Kidney (tissue), 14 donors: Measurements from ENCODE around the gene IQCN. TPM values are rescaled to one million over a fixed set of nuclear protein-coding genes. Genes with fewer than 3 reads are reported as not detected.

ENCODE experiments used
- DNase-seq, 5 donors: peaks; one replicate each; pipeline ENCODE4 v3.0.0-alpha.2; 2013 to 2020
- FAIRE-seq: peaks from 2 replicates; lab custom pipeline; 2012; peaks lifted over from hg19 to GRCh38; lab: Jason Lieb, UNC
- H3K27ac ChIP-seq, 2 donors: one replicate each; pipeline ENCODE4 v1.7.0; 2013; ENCODE audit warnings: low read depth in 2 of 2, low read length in 2 of 2, inconsistent platforms in 1 of 2
- H3K27me3 ChIP-seq: one replicate; pipeline ENCODE4 v1.7.1; 2013; ENCODE audit warnings: low read length, inconsistent platforms; ENCODE audit not compliant: control insufficient read depth, insufficient read depth
- H3K36me3 ChIP-seq, 3 donors: one replicate each; pipeline versions ENCODE4 v1.7.0 to v1.7.1; 2013; ENCODE audit warnings: low read length in 3 of 3, control low read depth in 1 of 3, inconsistent platforms in 1 of 3; ENCODE audit not compliant: insufficient read depth in 3 of 3, control insufficient read depth in 2 of 3
- H3K4me1 ChIP-seq, 3 donors: one replicate each; pipeline versions ENCODE4 v1.7.0 to v1.7.1; 2013; ENCODE audit warnings: low read length in 3 of 3, inconsistent platforms in 1 of 3, low read depth in 1 of 3; ENCODE audit not compliant: control insufficient read depth in 2 of 3, insufficient read depth in 2 of 3
- H3K4me3 ChIP-seq, 3 donors: one replicate each; pipeline versions ENCODE4 v1.7.0 to v1.8.1; 2013; ENCODE audit warnings: low read length in 3 of 3, control low read depth in 1 of 3, inconsistent platforms in 1 of 3
- H3K9ac ChIP-seq, 3 donors: one replicate each; pipeline versions ENCODE4 v1.7.0 to v1.7.1; 2013; ENCODE audit warnings: low read length in 3 of 3, control low read depth in 1 of 3, inconsistent platforms in 1 of 3
- H3K9me3 ChIP-seq, 3 donors: one replicate each; pipeline versions ENCODE4 v1.7.0 to v1.7.1; 2013; ENCODE audit warnings: low read length in 3 of 3, control low read depth in 1 of 3, inconsistent platforms in 1 of 3; ENCODE audit not compliant: control insufficient read depth in 2 of 3, insufficient read depth in 1 of 3
- CTCF ChIP-seq: IDR thresholded peaks from 3 replicates; pipeline ENCODE4 v1.5.1; 2012; ENCODE audit warnings: mild to moderate bottlenecking, moderate library complexity, borderline replicate concordance; ENCODE audit not compliant: insufficient read depth; ENCODE audit errors: extremely low read depth
- intact Hi-C: fragments of 100-400 bp; cut with DNase I; formaldehyde crosslinking; loops from one replicate; pipeline ENCODE4 v1.11.1; 2022
- polyA plus RNA-seq: library from polyadenylated mRNA; stranded (reverse); fragments of 350-450 nt; fragmentation: Illumina TruSeq; extraction: RNeasy Lipid Tissue Mini Kit (QIAGEN cat#74804); gene quantifications from one replicate; pipeline ENCODE4 v1.2.3, GENCODE V29; 2014; ENCODE audit warnings: low read depth, low replicate concordance; ENCODE audit not compliant: insufficient read depth
- total RNA-seq: library from RNA; stranded (reverse); fragmentation: NEBNext Ultra II Directional; extraction: Animal tissue kit (Norgen Biotek cat#: 25700); gene quantifications from one replicate; pipeline ENCODE4 v1.2.1, GENCODE V29; 2021
- donor health status: control.
- donor health status: control.
- donor health status: control.
- donor health status: control.
- donor health status: control.
- donor health status: DM: yes; HTN: yes; CAD: no.
- donor health status: Normal renal cell carcinoma (clear cell type).

IQCN gene
- total and polyA plus RNA-seq, 2 donors from 2014 or later, result 0.82 to 6.3 TPM

DNA sequence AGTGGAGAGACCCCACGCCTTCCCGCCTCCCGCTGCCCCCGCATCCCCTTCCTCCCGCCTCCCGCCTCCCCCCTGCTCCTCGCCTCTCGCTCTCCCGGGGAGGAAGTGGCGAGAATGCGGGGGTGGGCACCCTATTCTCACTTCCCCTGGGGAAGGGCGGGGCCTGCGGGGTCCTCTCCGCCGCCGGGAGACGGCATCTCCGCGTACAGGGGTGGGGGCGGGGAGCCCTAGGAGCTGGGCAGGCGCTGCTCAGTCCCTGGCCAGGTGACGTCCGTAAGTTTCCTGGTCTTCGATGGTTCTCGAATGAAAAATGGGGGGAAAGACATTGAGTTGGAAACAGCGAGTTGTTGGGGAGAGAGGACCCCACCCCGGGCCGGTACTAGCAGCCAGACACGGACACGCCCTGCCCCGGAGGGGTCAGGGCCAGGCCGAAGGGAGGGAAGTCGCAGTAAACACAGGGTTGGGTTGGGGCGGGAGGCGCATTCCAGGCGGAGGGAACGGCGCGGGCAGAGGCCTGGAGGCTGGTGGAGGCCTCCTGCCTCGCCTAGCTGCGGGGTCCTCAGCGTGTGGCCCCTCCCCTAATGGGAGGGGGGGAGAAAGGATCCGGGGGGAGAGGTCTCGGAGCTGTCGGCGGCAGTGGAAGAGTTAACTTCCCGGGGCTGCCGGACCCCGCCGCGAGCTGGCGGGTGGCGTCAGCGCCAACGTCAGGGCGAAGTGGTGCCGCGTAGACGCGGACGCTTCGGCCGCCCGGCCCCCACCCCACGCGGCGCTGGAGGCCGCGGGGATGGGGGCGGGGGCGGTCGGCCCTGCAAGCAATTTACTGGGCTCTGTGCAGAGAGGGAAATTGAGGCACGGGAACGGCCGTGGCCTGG lies 17.6 kb upstream of the IQCN start:
- Histone ChIP-seq H3K36me3 (no peaks in the 10 kb centered on the region), H3K4me3 (peak overlapping the region; percentile 73 to 85 (median 82)), H3K27me3 (no peaks in the 10 kb centered on the region), H3K27ac (peak overlapping the region; percentile 98 to 100), H3K9me3 (no peaks in the 10 kb centered on the region), H3K9ac (peak overlapping the region; percentile 57 to 95 (median 95)), H3K4me1 (peaks cover 0 to 9% (median 8%) of the 10 kb centered on the region in 3 donors)
- no peak for TF ChIP-seq CTCF
- FAIRE-seq, result no peak
- intact Hi-C loops, result no loop called here
- DNase-seq, result peak; percentile 91 to 97 (median 96)

DNA sequence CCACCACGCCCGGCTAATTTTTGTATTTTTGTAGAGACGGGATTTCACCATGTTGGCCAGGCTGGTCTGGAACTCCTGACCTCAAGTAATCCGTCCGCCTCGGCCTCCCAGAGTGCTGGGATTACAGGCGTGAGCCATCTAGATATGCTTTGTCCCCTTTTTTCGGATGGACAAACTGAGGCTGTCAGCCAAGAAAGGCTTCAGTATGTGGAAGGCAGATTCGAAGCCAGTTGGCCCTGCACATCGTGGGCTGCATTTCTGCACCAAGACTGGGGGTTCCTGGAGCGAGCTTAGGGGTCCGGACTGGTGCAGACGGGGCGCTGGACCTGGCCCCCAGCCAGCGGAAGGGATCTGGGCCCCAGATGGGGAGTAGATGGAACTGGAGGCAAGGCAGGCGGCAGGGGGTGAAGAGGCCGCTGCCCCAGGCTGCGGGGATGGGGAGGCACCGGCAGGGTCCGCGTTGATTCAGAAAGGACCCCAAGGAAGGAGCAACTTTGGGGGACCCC lies 16.8 kb upstream of the IQCN start:
- peaks cover 0 to 9% (median 8%) of the 10 kb centered on the region in 3 donors for H3K4me1 ChIP-seq
- peak overlapping the region; percentile 98 to 100 for H3K27ac ChIP-seq
- peak overlapping the region in 1 of 3 donors; percentile 82 for H3K4me3 ChIP-seq
- TF ChIP-seq CTCF, result no peak
- intact Hi-C loops, result no loop called here
- peak overlapping the region in 1 of 3 donors; percentile 65 for H3K9ac ChIP-seq
- no peaks in the 10 kb centered on the region for H3K27me3 ChIP-seq
- no peaks in the 10 kb centered on the region for H3K9me3 ChIP-seq
- peak in 1 of 5 donors; percentile 10 for DNase-seq
- no peak for FAIRE-seq
- H3K36me3 ChIP-seq, result no peaks in the 10 kb centered on the region

DNA sequence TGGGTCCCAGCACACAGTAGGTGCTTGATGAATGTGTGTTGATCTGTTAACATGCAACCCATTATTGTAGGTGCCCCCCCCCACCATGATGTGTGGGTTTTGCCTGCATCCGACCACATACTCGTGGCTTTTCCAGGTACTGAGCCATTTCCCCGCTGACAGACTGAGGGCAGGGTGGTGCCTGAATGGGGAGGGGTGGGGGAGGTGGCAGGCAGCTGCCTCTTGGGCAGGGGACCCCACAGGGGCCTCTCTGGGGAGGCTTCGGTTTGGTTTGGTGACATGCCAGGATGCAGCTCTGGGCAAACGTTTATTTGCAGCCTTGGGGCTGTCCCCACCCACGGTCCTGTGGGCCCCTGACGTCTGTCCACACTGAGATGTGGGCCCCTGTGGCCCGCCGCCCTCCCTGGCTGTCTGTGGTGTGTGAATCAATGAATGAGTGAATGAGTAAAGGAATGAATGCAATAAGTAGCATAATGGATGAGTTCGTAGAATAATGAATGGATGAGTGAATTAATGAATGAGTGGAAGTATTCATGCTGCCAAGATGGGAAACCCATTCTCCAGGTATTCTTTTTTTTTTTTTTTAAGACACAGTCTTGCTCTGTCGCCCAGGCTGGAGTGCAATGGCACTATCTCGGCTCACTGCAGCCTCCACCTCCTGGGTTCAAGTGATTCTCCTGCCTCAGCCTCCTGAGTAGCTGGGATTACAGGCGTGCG lies 16.2 kb upstream of the IQCN start:
- DNase-seq (peak in 2 of 5 donors; percentile 73 to 77), FAIRE-seq (no peak)
- Histone ChIP-seq H3K36me3 (no peaks in the 10 kb centered on the region), H3K27ac (peak overlapping the region in 1 of 2 donors; percentile 71), H3K4me3 (no peak overlapping the region), H3K9me3 (no peaks in the 10 kb centered on the region), H3K9ac (peak overlapping the region in 1 of 3 donors; percentile 26), H3K4me1 (peaks cover 0 to 9% (median 8%) of the 10 kb centered on the region in 3 donors), H3K27me3 (no peaks in the 10 kb centered on the region)
- no peak for TF ChIP-seq CTCF
- intact Hi-C loops, result no loop called here
